PC-9 (cell line): Measurements from ENCODE around the gene COL4A2.

Experiments
- CTCF ChIP-seq: fragments of 200-600 bp; sonication (generic); conservative IDR thresholded peaks from 2 replicates; pipeline ENCODE4 v1.6.1; 2017; ENCODE audit warnings: mixed run types, antibody characterized with exemption, mild to moderate bottlenecking, moderate library complexity
- EZH2 ChIP-seq: fragments of 200-600 bp; sonication (generic); IDR thresholded peaks from 2 replicates; pipeline ENCODE4 v1.8.0; 2017; ENCODE audit warnings: antibody characterized with exemption, low read depth

GRCh38 chr13:110285991-110286832 is 20.9 kb upstream of the COL4A2 start:
- TF ChIP-seq CTCF (no peak), EZH2 (no peak)
